ENCODE measurements around the gene MEGF6. TPM values are rescaled to one million over a fixed set of nuclear protein-coding genes. Genes with fewer than 3 reads are reported as not detected.

MEGF6 gene
- total RNA-seq, 1 donor from 2014 or later = 198 TPM

DNA sequence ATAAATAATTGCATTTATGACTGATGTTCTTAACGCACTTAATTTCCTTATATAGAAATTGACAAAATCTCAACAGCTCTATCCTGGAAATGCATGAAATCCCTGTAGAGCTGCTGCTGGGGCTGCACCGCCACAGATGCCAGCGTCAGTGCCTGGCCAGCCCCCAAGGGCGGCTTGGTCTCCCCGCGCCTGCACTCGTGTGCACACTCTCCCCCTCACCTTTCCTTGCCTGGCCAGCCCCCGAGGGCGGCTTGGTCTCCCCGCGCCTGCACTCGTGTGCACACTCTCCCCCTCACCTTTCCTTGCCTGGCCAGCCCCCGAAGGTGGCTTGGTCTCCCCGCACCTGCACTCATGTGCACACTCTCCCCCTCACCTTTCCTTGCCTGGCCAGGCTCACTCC, 24.8 kb upstream of the MEGF6 start:
- no peaks in the 10 kb centered on the region for H3K9me3 Mint-ChIP-seq (ENCODE audit: unreplicated experiment)
- no peak overlapping the region for H3K4me3 Mint-ChIP-seq (ENCODE audit: unreplicated experiment)
- peaks cover 35% of the 10 kb centered on the region for H3K36me3 Mint-ChIP-seq (ENCODE audit: low read depth, unreplicated experiment)
- TF ChIP-seq, protein P1, sequence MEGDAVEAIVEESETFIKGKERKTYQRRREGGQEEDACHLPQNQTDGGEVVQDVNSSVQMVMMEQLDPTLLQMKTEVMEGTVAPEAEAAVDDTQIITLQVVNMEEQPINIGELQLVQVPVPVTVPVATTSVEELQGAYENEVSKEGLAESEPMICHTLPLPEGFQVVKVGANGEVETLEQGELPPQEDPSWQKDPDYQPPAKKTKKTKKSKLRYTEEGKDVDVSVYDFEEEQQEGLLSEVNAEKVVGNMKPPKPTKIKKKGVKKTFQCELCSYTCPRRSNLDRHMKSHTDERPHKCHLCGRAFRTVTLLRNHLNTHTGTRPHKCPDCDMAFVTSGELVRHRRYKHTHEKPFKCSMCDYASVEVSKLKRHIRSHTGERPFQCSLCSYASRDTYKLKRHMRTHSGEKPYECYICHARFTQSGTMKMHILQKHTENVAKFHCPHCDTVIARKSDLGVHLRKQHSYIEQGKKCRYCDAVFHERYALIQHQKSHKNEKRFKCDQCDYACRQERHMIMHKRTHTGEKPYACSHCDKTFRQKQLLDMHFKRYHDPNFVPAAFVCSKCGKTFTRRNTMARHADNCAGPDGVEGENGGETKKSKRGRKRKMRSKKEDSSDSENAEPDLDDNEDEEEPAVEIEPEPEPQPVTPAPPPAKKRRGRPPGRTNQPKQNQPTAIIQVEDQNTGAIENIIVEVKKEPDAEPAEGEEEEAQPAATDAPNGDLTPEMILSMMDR (IDR thresholded peaks at IDR 0.05; ENCODE audit: unreplicated experiment) = no peak
- no peaks in the 10 kb centered on the region for H3K4me1 Mint-ChIP-seq (ENCODE audit: unreplicated experiment)
- DNase-seq (ENCODE audit: low spot score) = no peak
- H3K27ac Mint-ChIP-seq (ENCODE audit: unreplicated experiment) = no peak overlapping the region
- peaks cover 3% of the 10 kb centered on the region for H3K27me3 Mint-ChIP-seq (ENCODE audit: unreplicated experiment)

DNA sequence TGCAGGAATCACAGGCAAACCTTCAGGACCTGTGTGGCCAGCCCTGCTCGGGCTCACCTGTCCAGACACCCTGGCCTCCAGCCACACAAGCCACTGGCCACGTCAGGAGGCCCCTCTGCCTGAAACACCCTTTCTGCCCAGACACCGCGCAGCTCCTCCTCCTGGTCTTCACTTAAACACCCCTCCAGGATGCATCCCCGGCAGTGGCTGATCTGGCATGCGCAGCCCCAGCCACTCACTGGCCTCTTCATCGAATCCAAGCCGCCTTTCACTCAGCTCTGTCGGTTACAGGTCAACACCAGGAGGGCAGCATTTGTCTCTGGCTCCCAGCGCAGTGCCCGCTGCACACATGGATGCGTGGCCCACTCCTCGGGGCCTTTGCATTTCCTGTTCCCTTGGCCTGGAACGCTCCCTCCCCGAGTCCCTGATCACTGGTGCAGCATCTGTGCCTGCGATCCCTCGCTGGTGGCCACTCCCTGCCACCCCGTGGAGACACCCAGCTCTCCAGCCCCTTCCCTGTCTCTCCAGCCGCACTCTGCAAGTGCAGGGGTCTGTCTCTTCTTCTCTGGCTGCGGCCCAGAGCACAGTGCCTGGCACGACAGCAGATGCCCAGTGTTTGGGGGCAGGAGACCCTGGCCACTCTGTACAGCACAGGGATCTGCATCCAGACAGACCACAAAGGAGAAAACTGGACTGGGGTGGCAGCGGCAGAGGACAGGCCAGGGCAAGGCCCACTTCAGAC, 22.9 kb upstream of the MEGF6 start:
- Mint-ChIP-seq H3K36me3 (ENCODE audit: low read depth, unreplicated experiment) (peaks cover 36% of the 10 kb centered on the region), H3K27ac (ENCODE audit: unreplicated experiment) (no peak overlapping the region)

DNA sequence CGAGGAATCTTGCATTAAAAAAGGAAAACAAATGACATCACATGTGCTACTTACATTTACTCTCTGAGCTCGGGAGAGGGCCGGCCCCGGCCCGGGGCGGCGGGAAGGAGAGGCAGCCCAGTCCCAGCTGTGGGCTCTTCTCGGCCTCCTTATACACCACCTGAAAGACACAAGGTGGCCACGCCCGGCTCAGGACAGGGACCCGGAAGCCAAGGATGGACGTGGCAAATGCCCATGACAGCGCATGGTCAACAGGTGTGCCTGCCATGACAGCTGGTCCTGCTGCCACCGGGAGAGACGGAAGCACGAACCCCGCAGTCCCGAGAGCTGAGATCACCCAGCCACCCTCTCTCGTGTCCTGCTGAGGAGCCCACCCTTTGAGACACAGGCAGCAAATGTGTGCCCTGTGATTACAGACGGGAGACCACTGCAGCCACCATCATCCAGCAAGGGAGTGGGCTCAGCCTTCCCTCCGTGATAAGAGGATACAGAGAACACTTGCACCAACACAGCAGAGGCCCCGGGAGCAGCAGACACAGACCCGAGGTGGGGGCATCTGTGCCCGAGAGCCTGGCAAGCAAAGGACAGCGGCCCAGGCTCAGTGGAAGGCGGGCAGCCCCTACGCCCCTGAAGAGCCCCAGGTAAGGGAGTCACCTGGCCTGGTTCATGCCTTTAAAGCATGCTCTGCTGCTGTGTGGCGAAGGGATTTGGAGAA, 22.2 kb upstream of the MEGF6 start:
- no peak for DNase-seq (ENCODE audit: low spot score)
- TF ChIP-seq, protein P1 (IDR thresholded peaks at IDR 0.05; ENCODE audit: unreplicated experiment) = no peak

More for the DNA sequence above, 22.9 kb upstream of the MEGF6 start:
- TF ChIP-seq, protein P1 (IDR thresholded peaks at IDR 0.05; ENCODE audit: unreplicated experiment) = no peak
- DNase-seq (ENCODE audit: low spot score) = no peak
- peaks cover 3% of the 10 kb centered on the region for H3K27me3 Mint-ChIP-seq (ENCODE audit: unreplicated experiment)
- no peaks in the 10 kb centered on the region for H3K9me3 Mint-ChIP-seq (ENCODE audit: unreplicated experiment)
- H3K4me3 Mint-ChIP-seq (ENCODE audit: unreplicated experiment) = no peak overlapping the region
- H3K4me1 Mint-ChIP-seq (ENCODE audit: unreplicated experiment) = no peaks in the 10 kb centered on the region

DNA sequence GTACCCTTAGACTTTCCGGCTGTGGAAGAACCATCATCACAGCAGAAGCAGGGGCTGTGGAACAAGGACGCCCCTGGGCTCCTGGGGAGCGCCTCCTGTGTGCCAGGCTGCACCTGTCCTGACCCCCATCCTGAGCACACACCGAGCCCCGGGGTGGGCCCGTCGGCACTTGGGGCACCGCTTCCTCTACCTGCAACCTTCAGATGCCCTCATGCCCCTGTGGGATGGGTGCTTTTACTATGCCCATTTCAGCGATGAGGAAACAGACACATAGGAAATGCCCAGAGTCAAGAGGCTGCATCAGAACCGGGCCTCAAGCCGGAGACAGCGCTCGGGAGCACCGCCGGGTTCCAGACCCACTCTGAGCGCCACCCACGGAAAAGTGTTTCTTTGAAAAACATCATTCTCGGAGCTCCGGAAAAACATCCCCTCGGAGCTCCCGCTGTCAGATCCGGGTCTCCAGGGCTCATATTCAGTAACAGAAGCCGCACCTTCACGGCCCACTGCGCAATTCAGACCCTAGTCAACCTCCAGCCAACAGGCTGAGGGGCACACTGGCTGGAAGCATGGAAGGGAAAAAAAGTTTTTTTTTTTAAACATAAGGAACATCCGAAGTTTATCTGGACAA, 21.5 kb upstream of the MEGF6 start:
- Mint-ChIP-seq H3K27ac (ENCODE audit: unreplicated experiment) (no peak overlapping the region), H3K4me1 (ENCODE audit: unreplicated experiment) (no peaks in the 10 kb centered on the region), H3K9me3 (ENCODE audit: unreplicated experiment) (no peaks in the 10 kb centered on the region), H3K36me3 (ENCODE audit: low read depth, unreplicated experiment) (peaks cover 36% of the 10 kb centered on the region), H3K27me3 (ENCODE audit: unreplicated experiment) (peaks cover 3% of the 10 kb centered on the region), H3K4me3 (ENCODE audit: unreplicated experiment) (no peak overlapping the region)
- no peak for DNase-seq (ENCODE audit: low spot score)
- TF ChIP-seq, protein P1 (IDR thresholded peaks at IDR 0.05; ENCODE audit: unreplicated experiment) = no peak

More for the DNA sequence above, 22.2 kb upstream of the MEGF6 start:
- Mint-ChIP-seq H3K27me3 (ENCODE audit: unreplicated experiment) (peaks cover 3% of the 10 kb centered on the region), H3K27ac (ENCODE audit: unreplicated experiment) (no peak overlapping the region), H3K4me1 (ENCODE audit: unreplicated experiment) (no peaks in the 10 kb centered on the region), H3K36me3 (ENCODE audit: low read depth, unreplicated experiment) (peaks cover 38% of the 10 kb centered on the region), H3K9me3 (ENCODE audit: unreplicated experiment) (no peaks in the 10 kb centered on the region), H3K4me3 (ENCODE audit: unreplicated experiment) (no peak overlapping the region)

Data from endothelial cell (in vitro differentiated cells).